Measurements from ENCODE around the gene FHL2.

GRCh38 chr2:105395691-105396090, 3.2 kb downstream of the FHL2 start:
- TF ChIP-seq CTCF (conservative IDR thresholded peaks at IDR 0.05) (no peak), EZH2 (IDR thresholded peaks at IDR 0.05; ENCODE audit: low read depth) (no peak)
